ENCODE data around the gene PRSS21. TPM values are rescaled to one million over a fixed set of nuclear protein-coding genes. Genes with fewer than 3 reads are reported as not detected.

The PRSS21 gene
- total RNA-seq, 2 experiments from 2014 or later = not detected

GRCh38 chr16:2822158-2822495 lies 5.1 kb downstream of the PRSS21 start:
- Mint-ChIP-seq H3K36me3 (ENCODE audit: low read depth) (no peaks in the 10 kb centered on the region), H3K4me3 (no peak overlapping the region), H3K9me3 (no peaks in the 10 kb centered on the region), H3K4me1 (ENCODE audit: low read depth) (no peaks in the 10 kb centered on the region), H3K27ac (no peak overlapping the region), H3K27me3 (no peaks in the 10 kb centered on the region)
- POLR2A ChIA-PET = no interaction called here
- no peaks in the 10 kb centered on the region for H3K4me1 ChIP-seq (ENCODE audit: insufficient read depth, low read length)
- intact Hi-C loops (cut with DNase I, micrococcal nuclease) = no loop called here
- ATAC-seq (ENCODE audit: poor library complexity) (no peak), DNase-seq (no peak)
- H3K36me3 ChIP-seq (ENCODE audit: insufficient read depth, low read length) = no peaks in the 10 kb centered on the region
- CTCF ChIA-PET = no interaction called here
- H3K4me3 ChIP-seq (ENCODE audit: low read length) = no peak overlapping the region
- no peak overlapping the region for H3K27ac ChIP-seq (ENCODE audit: low read depth in 1 of 2, low read length in 2 of 2)
- H3K27me3 ChIP-seq (ENCODE audit: control insufficient read depth in 1 of 2, insufficient read depth in 2 of 2, low read length in 2 of 2) = no peaks in the 10 kb centered on the region
- no peaks in the 10 kb centered on the region for H3K9me3 ChIP-seq (ENCODE audit: control insufficient read depth in 1 of 2, insufficient read depth in 1 of 2, low read length in 2 of 2)
- TF ChIP-seq CTCF (IDR thresholded peaks at IDR 0.05) = no peak

DNA sequence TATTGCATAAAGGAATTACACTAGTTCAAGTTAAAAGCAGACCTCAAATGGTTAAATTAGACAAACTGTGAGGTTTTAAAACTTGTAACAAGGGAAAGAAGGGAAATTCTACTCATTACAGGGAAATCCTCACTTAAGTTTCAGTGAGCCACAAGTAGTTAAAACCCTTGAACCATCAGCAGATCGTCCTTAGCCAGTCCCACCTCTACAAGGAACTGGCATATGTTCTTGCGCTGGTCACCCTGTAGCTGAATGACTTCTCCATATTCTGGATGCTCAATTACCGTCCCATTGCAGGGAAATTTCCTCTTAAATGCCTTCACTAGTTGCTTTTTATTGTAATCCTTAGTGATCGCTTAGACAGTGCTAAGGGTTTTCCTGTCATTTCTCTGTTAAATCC lies 5.5 kb downstream of the PRSS21 start:
- Histone ChIP-seq H3K4me1 (ENCODE audit: insufficient read depth, low read length) (no peaks in the 10 kb centered on the region), H3K27me3 (ENCODE audit: control insufficient read depth in 1 of 2, insufficient read depth in 2 of 2, low read length in 2 of 2) (no peaks in the 10 kb centered on the region), H3K4me3 (ENCODE audit: low read length) (no peak overlapping the region), H3K9me3 (ENCODE audit: control insufficient read depth in 1 of 2, insufficient read depth in 1 of 2, low read length in 2 of 2) (no peaks in the 10 kb centered on the region), H3K27ac (ENCODE audit: low read depth in 1 of 2, low read length in 2 of 2) (no peak overlapping the region), H3K36me3 (ENCODE audit: insufficient read depth, low read length) (no peaks in the 10 kb centered on the region)
- no peak for TF ChIP-seq CTCF (IDR thresholded peaks at IDR 0.05)
- Mint-ChIP-seq H3K27me3 (no peaks in the 10 kb centered on the region), H3K9me3 (no peaks in the 10 kb centered on the region), H3K4me1 (ENCODE audit: low read depth) (no peaks in the 10 kb centered on the region), H3K4me3 (no peak overlapping the region), H3K27ac (no peak overlapping the region), H3K36me3 (ENCODE audit: low read depth) (no peaks in the 10 kb centered on the region)
- CTCF ChIA-PET = no interaction called here
- ATAC-seq (ENCODE audit: poor library complexity) (no peak), DNase-seq (no peak)
- POLR2A ChIA-PET = interaction anchor here (0.8 kb wide), 1 partner anchor 44 kb away, joined by 3 read pairs; no protein-coding TSS in a partner anchor
- intact Hi-C loops (cut with DNase I, micrococcal nuclease) = no loop called here

DNA sequence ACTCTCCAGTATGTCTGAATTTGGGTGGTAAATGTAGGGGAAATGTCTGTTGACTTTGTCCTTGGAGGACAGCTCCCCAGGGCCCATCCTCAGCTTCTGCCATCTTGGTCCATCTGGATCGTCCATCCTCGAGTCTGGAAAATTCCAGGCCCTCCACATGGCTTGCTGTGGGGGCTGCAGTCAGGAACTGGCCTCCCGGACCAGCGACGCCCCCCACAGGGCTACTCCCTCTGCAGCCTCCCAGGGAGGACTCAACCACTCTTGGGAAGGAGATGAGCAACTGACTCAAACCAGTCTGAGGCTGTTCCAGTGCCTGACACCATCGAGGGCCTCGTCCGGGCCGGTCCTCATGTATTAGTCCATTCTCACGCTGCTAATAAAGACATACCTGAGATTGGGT lies 7.6 kb downstream of the PRSS21 start:
- Mint-ChIP-seq H3K36me3 (ENCODE audit: low read depth) (no peaks in the 10 kb centered on the region), H3K4me3 (no peak overlapping the region), H3K27me3 (no peaks in the 10 kb centered on the region), H3K9me3 (no peaks in the 10 kb centered on the region), H3K4me1 (ENCODE audit: low read depth) (no peaks in the 10 kb centered on the region), H3K27ac (no peak overlapping the region)
- Histone ChIP-seq H3K4me1 (ENCODE audit: insufficient read depth, low read length) (peaks cover 3% of the 10 kb centered on the region), H3K9me3 (ENCODE audit: control insufficient read depth in 1 of 2, insufficient read depth in 1 of 2, low read length in 2 of 2) (peaks cover 0 to 9% of the 10 kb centered on the region in 2 experiments), H3K27ac (ENCODE audit: low read depth in 1 of 2, low read length in 2 of 2) (no peak overlapping the region), H3K27me3 (ENCODE audit: control insufficient read depth in 1 of 2, insufficient read depth in 2 of 2, low read length in 2 of 2) (no peaks in the 10 kb centered on the region), H3K36me3 (ENCODE audit: insufficient read depth, low read length) (no peaks in the 10 kb centered on the region), H3K4me3 (ENCODE audit: low read length) (no peak overlapping the region)
- no peak for TF ChIP-seq CTCF (IDR thresholded peaks at IDR 0.05)
- ATAC-seq (ENCODE audit: poor library complexity) (no peak), DNase-seq (no peak)
- intact Hi-C loops (cut with DNase I, micrococcal nuclease) = no loop called here
- CTCF ChIA-PET = no interaction called here
- POLR2A ChIA-PET = no interaction called here
